Epidermal melanocyte (primary cell): ENCODE data around the gene RUNX1.

Experiments
- DNase-seq: peaks from one replicate; pipeline ENCODE4 v3.0.0; 2011; ENCODE audit warnings: low spot score; ENCODE audit not compliant: insufficient read length

The RUNX1 gene

DNA sequence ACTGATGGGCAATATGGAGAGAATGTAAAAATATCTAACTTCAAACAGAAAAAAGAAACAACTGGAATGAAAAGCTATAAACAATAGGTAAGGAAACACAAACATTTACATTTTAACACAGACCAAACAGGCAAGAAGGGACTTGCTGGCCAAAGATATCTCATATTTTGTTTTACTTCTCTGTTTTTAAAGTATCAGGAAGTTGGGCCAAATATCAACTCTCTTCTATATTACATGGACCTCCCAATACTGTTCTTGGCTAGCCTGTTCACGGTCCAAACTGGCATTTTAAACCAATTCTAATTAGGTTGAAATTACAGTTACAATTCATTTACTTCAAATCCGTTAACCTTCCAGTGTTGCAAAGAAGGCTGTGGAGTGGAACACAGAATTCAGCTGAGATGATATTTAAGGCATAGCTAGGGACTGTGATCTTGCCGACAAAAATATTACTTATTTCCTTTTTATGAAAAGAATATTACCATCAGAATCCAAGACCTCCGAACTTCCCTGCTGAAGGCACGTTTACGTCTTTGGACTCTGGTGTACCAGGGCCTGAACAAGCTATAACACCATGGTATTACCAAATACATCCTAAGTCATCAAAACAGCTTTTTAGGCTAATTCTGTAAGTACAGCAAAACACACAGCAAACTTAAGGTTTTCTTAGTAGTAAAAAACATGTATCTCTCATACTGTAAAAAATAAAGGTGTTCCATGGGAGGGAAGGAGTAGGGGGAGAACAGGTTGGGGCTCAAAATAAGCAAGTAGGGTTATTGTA is 165.4 kb downstream of the RUNX1 start:
- no peak for DNase-seq

- DNase-seq = no peak
Observed at GRCh38 chr21:34882719-34883131, 166.4 kb downstream of the RUNX1 start.

GRCh38 chr21:34881839-34882371 is 167.2 kb downstream of the RUNX1 start:
- no peak for DNase-seq

DNA sequence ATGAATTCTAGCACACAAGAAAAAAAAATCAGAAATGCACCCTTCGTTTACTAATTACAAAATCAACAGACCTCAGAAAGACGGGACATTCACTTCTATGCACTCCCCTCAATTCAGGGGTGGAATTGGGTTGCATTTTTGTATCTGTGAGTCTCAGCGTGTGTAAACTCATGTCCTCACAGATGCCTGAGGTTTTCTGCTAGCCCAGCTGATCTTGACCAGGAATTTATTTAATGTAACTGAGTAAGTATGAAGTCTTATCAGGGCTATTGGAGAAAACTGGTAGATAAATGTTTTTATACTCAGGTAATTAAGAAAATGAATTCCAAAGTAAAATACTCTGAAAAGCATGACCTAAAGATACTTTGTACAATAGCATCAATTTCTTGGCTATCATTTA is 167.7 kb downstream of the RUNX1 start:
- no peak for DNase-seq

DNA sequence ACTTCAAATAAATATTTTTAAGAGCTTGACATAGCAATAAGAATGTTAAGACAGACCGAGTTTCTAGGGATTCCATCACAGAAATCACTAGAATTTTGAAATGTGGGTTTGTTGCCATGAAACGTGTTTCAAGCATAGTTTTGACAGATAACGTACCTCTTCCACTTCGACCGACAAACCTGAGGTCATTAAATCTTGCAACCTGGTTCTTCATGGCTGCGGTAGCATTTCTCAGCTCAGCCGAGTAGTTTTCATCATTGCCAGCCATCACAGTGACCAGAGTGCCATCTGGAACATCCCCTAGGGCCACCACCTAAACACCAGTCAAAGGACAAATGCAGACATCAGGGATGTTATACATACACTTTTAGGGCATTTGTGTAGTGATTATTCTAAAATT is 168.7 kb downstream of the RUNX1 start:
- no peak for DNase-seq

DNA sequence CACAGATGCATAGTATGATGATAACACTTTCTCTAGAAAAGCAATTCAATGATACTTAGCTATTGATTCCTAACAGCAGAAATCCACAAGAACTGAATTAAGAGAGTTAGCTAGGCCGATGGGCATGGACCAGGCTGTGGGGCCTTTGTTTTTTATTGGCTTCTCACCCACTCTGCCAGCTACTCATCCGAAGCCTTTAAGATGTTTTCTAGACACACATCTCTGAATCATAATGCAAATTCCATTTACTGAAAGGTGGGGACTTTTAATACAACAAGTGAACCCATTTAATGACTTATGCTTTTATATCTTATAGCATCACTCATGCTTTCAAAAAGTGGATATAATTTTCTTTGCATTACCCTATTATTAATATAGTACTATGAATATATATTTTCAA is 170.2 kb downstream of the RUNX1 start:
- DNase-seq = no peak

GRCh38 chr21:34878501-34878900 is 170.6 kb downstream of the RUNX1 start:
- DNase-seq = no peak

DNA sequence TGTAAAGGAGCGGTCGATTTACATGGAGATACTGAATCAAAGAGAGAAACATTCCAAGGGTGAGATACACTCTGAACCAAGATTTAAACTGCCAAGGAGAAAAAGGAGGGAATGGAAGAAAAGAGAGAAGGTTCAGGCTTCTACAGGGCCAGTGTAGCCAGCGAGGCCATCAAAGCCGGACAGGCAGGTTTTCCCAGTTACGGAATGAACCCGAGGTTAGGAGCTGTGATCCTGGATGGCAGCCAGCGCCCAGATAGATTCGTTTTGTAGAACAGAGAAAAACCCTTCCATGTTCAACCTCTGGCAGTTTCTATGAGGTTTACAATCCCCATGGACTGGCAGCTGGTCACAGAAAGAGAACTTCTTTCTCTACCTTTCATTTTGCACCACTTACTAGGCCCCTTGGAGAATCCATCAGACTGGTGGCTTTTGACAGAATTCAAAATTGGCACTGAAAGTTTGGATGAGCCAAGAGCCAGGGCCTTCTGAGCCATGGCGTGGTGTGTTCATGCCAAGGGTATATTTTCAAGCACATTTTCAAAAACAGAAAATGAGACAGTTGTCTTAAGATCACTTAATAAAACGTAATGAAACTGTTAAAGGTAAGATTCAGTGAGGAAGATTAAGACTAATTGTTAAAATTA is 171.5 kb downstream of the RUNX1 start:
- no peak for DNase-seq

- no peak for DNase-seq
Observed at GRCh38 chr21:34875830-34876229, 173.3 kb downstream of the RUNX1 start.

GRCh38 chr21:34874684-34875513 is 174.2 kb downstream of the RUNX1 start:
- no peak for DNase-seq

DNA sequence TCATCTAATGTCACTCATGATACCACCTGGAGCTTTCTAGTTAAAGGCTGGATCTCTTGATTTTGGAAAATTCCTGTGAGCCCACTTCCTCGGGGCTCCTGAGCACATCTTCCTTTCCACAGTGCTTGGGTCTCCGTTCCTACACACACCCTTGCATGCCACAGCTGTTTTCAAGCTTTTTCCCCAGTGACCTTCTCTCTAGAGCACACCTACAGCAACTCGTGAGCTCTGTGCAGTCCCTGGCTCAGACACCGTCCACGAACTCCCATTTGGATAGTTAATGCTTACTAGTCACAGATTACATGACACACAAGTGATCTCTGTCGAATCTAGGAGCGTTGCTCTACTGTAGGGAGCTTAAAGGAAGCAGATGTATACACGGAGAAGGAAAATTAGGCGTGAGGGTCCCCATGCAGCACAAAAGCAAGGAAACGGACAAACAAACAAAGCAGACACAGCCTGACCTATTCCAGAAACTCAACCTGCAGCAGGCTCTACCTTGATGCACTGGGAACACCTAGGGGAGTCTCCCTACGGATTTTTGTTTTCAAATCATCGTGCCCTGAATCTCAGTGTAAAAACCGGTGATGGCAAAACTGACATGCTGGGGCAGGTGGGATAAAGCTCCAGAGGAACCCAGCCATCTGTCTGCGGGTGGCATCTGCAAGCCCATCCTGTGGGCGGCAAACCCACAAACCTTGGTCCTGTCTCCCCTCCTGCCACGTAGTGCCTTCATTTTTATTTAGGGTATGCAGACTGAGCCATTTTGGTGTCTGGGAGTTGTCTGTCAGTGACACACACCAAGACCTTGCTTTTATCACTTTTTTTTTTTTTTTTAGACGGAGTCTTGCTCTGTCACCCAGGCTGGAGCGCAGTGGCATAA is 177.8 kb downstream of the RUNX1 start:
- no peak for DNase-seq

DNA sequence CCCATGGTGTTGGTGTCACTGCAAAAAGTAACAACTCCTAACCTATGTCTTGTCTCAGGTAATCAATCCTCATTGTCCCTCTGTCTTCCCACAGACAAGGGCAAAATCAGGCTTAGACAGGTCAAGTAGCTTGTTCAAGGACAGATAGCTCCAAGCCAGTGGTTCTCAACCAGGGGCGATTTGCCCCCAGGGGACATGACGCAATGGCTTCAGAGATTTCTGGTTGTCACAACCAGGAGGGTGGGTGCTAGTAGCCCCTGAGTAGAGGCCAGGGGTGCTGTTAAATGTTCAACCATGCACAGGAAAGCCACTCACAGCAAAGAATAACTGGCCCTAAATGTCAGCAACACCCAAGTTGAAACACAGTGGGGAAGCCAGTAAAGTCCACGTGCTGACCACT is 178.9 kb downstream of the RUNX1 start:
- no peak for DNase-seq

DNA sequence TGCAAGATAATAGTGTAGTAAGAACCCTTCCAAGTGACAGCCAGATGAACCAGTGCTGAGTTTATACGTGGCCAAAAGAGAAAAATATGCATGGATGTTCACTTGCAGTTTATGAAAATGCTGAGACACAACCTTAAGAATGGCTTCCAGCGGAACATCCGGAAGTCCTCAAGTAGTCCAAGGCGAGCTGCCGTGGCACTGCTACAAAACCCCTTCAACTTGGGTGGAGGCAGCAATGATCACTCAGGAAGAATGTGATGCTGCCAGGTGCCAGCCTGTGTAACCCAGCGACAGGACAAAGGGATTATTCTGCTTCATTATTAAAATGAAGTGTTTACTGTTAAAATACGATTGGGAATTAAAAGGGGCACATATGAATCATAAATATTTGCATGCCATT is 179.6 kb downstream of the RUNX1 start:
- no peak for DNase-seq

GRCh38 chr21:34867785-34868184 is 181.3 kb downstream of the RUNX1 start:
- no peak for DNase-seq

GRCh38 chr21:34865400-34866241 is 183.5 kb downstream of the RUNX1 start:
- no peak for DNase-seq

DNA sequence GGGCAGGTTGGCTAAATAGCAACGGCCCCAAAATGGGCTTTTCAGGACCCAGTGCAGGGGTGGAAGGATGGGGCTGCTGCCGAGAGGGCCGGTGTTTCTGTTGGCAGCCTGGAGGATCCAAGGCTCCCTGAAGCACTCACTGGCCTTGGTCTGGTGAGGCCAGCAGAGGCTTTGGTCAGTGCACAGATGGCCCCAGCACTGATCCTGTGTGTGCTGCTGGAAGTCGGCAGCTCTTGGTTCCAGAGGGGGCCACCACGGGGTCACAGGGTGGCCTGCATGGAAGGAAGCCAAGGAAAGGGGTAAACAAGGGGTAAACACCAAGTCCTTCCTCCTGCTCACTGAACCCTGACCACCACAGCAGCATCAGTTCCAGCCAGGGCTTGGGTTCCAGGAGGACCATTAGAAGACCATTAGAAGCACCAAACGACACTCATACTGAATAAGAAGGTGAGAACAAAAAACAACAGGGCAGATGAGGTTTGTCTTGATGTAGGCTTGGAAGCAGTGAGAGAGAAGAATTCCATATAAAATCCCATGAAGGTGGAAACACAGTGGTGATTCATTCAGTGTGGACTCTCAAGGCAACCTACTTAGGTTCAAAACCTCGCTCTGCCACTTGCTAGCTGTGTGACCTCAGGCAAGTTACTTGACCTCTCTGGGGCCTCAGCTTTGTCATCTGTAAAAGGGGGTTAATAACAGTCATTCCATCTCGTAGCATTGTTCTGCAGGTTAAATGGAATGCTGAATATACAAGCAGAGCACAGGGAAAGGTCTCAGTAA is 184.5 kb downstream of the RUNX1 start:
- no peak for DNase-seq

GRCh38 chr21:34862951-34863350 is 186.2 kb downstream of the RUNX1 start:
- DNase-seq = no peak

DNA sequence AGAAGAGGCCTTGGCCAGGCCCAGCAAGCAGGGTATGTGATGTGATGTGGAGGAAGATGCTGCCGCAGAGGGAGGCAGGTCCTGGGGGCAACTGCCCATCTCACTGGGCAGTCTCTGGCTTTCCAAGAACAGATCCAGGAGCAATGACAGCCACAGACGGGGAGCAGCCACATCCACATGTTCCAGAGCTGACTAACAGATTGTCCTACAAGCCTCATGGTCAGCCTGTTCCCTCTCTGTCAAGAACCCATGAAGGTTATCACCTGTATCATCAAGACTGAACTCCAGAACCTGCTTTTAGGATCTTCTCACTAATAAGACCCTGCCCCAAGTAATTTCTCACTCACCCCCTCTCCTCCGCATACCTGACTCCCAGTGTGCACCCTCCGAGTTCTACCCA is 187.8 kb downstream of the RUNX1 start:
- no peak for DNase-seq

- DNase-seq = no peak
Observed at GRCh38 chr21:34859976-34860653, 189.0 kb downstream of the RUNX1 start.
